Thyroid gland (tissue), 4 donors: ENCODE measurements around the gene TANGO2. TPM values are rescaled to one million over a fixed set of nuclear protein-coding genes. Genes with fewer than 3 reads are reported as not detected.

Experiments used
- DNase-seq, 2 donors: peaks; one replicate each; pipeline ENCODE4 v3.0.0-alpha.2; 2019
- H3K27ac ChIP-seq, 3 donors: fragments of 200-600 bp; sonication (generic); 1 replicate in 2 of 3; 2 replicates in 1 of 3; pipeline ENCODE4 v1.5.1; 2016 to 2019; ENCODE audit warnings: mild to moderate bottlenecking in 1 of 3, moderate library complexity in 1 of 3
- H3K27me3 ChIP-seq: fragments of 200-600 bp; sonication (generic); one replicate; pipeline ENCODE4 v1.5.1; 2019
- H3K36me3 ChIP-seq, 2 donors: fragments of 200-600 bp; sonication (generic); one replicate each; pipeline ENCODE4 v1.5.1; 2016 to 2019
- H3K4me1 ChIP-seq, 2 donors: fragments of 200-600 bp; sonication (generic); one replicate each; pipeline ENCODE4 v1.5.1; 2017 to 2019
- H3K4me3 ChIP-seq, 3 donors: fragments of 200-600 bp; sonication (generic); replicated peaks in 1 of 3; 1 replicate in 2 of 3; 2 replicates in 1 of 3; pipeline ENCODE4 v1.5.1; 2016; ENCODE audit warnings: mild to moderate bottlenecking in 1 of 3
- H3K9me3 ChIP-seq: fragments of 200-600 bp; sonication (generic); one replicate; pipeline ENCODE4 v1.5.1; 2017
- POLR2A ChIP-seq, 2 donors: fragments of 450-650 bp; IDR thresholded peaks; one replicate each; pipeline ENCODE4 v1.6.1; 2017; ENCODE audit warnings: antibody characterized with exemption in 2 of 2, mild to moderate bottlenecking in 2 of 2, moderate library complexity in 1 of 2
- WGBS, 2 donors: methylation state at CpG; one replicate each; pipeline ENCODE4 v1.1.5; 2017; 5-methylcytosine and 5-hydroxymethylcytosine counted together
- intact Hi-C: fragments of 100-400 bp; cut with DNase I; formaldehyde crosslinking; loops from one replicate; pipeline ENCODE4 v1.15.1; 2023
- total RNA-seq, 4 donors: library from RNA; depleted of rRNA; stranded (reverse); fragments of >200 nt; gene quantifications; one replicate each; pipeline ENCODE4 v1.2.3, GENCODE V29; 2016
- TF ChIP-seq, protein P1 (sequence below), 6 experiments: fragments of 200-600 bp in 3 of 6; fragments of 450-650 bp in 3 of 6; sonication (generic) in 3 of 6; IDR thresholded peaks; one replicate each; pipeline ENCODE4 v1.5.1; 2016 to 2019; ENCODE audit warnings: antibody characterized with exemption in 6 of 6, mild to moderate bottlenecking in 2 of 6, inconsistent platforms in 1 of 6, moderate library complexity in 1 of 6

Gene TANGO2
- total RNA-seq, 4 donors from 2014 or later = 50.3 to 82.7 (median 65.2) TPM

DNA sequence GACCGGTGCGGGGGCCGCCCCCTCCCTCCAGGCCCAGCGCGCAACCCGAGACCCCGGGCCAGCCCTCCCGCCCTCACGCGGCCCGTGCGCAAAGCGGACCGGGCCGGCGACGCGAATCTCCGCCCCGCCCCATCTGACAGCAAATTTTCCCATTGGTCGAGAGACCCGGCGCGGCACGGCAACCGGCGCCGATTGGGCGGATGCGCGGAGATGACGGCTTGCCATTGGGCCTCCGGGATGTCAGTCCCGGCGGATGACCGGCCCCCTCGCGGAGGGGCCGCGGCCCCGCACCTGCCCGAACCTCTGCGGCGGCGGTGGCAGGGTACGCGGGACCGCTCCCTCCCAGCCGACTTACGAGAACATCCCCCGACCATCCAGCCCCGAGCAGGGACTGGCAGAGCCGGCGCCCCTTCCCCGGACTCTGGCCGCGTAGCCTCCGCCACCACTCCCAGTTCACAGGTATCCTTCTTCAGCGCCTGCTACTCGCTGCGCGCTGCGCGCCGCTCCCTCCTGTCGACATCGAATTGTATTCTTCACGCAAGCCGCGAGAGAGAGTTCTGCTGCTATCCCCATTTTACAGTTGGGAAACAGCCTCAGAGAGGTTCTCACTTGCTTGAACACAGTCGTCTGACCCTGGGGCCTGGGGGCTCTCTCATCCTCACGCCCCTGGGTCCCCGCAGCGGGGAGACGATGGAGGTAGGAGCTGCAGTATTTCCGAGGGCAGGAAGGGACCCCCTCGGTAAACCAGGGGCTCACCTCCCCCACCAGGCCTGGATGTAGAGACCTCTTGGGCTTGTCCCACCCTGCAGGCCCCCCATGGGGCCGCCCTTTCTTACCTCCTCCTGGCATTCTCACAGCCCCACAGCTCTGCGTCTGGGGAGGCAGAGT, 3.9 kb upstream of the TANGO2 start, which contains the start of gene ARVCF:
Gene ARVCF (minus strand): TSS at position 90 of the 888 bp plus-strand sequence. CDS start 26,029 bp downstream, outside the sequence.
- Histone ChIP-seq H3K27ac (peak within 1 kb of the TSS in 2 of 3 donors; percentile 51 to 54), H3K27me3 (no peaks in the 10 kb centered on the region), H3K36me3 (no peaks in the 10 kb centered on the region), H3K4me1 (peaks cover 29 to 47% of the 10 kb centered on the region in 2 donors), H3K4me3 (peak within 1 kb of the TSS; percentile 49 to 89 (median 77)), H3K9me3 (no peaks in the 10 kb centered on the region)
- 4 to 6% methylated on average over 8 to 27 of the region's 79 CpGs for WGBS, 2 donors
- DNase-seq = peak; percentile 93 to 95
- intact Hi-C loops = no loop called here
- peak in 1 of 2 donors; percentile 61 for TF ChIP-seq POLR2A (IDR thresholded peaks at IDR 0.05)
- TF ChIP-seq, protein P1, sequence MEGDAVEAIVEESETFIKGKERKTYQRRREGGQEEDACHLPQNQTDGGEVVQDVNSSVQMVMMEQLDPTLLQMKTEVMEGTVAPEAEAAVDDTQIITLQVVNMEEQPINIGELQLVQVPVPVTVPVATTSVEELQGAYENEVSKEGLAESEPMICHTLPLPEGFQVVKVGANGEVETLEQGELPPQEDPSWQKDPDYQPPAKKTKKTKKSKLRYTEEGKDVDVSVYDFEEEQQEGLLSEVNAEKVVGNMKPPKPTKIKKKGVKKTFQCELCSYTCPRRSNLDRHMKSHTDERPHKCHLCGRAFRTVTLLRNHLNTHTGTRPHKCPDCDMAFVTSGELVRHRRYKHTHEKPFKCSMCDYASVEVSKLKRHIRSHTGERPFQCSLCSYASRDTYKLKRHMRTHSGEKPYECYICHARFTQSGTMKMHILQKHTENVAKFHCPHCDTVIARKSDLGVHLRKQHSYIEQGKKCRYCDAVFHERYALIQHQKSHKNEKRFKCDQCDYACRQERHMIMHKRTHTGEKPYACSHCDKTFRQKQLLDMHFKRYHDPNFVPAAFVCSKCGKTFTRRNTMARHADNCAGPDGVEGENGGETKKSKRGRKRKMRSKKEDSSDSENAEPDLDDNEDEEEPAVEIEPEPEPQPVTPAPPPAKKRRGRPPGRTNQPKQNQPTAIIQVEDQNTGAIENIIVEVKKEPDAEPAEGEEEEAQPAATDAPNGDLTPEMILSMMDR (IDR thresholded peaks at IDR 0.05) = peak in 4 of 6 experiments; percentile 4 to 44 (median 26)

DNA sequence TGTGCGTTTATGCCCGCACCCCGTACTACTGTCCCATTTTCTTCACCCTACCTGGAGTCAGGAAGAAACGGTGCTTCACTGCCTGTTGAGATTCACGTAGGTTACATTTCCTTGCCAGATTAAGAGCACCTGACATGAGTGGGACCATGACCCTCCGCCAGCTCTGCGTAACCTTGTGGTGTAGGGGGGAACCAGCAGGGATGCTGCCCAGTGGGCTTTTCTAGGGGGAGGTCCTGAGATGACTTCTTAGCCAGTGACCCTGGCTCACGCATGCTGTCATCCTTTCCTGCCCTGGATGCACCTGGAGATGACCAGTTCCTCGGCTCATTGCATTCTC, 3.3 kb upstream of the TANGO2 start:
- peaks cover 35 to 54% of the 10 kb centered on the region in 2 donors for H3K4me1 ChIP-seq
- H3K9me3 ChIP-seq = no peaks in the 10 kb centered on the region
- H3K27ac ChIP-seq = no peak overlapping the region
- DNase-seq = no peak
- no peaks in the 10 kb centered on the region for H3K36me3 ChIP-seq
- 60 to 63% methylated on average over 7 to 9 of the region's 9 CpGs for WGBS, 2 donors
- no peaks in the 10 kb centered on the region for H3K27me3 ChIP-seq
- no peak overlapping the region for H3K4me3 ChIP-seq
- intact Hi-C loops = no loop called here
- TF ChIP-seq, protein P1 (IDR thresholded peaks at IDR 0.05) = no peak
- no peak for TF ChIP-seq POLR2A (IDR thresholded peaks at IDR 0.05)

DNA sequence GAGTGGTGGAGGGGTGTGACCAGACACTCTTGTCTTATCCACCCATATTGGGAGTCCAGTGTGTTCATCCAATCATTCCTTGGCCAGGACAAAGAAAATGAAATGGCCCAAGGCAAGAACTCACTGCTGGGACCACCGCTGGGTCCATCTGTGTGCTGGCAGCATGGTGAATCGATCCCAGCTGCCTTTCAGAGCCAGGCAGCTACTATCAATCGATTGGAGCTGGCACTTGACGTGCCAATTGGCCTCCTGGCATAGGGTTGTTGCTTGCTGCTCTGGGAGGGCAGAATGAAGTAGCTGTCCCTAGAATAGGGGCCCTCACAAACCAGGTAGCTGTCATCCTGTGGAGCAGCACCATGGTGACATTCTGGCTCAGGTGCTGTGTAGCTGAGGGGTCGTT, 2.9 kb upstream of the TANGO2 start:
- Histone ChIP-seq H3K27ac (no peak overlapping the region), H3K27me3 (no peaks in the 10 kb centered on the region), H3K36me3 (no peaks in the 10 kb centered on the region), H3K9me3 (no peaks in the 10 kb centered on the region), H3K4me1 (peaks cover 35 to 56% of the 10 kb centered on the region in 2 donors), H3K4me3 (no peak overlapping the region)
- no peak for DNase-seq
- intact Hi-C loops = no loop called here
- 83 to 91% methylated on average over 2 to 4 of the region's 5 CpGs for WGBS, 2 donors
- TF ChIP-seq, protein P1 (IDR thresholded peaks at IDR 0.05) = no peak
- no peak for TF ChIP-seq POLR2A (IDR thresholded peaks at IDR 0.05)

DNA sequence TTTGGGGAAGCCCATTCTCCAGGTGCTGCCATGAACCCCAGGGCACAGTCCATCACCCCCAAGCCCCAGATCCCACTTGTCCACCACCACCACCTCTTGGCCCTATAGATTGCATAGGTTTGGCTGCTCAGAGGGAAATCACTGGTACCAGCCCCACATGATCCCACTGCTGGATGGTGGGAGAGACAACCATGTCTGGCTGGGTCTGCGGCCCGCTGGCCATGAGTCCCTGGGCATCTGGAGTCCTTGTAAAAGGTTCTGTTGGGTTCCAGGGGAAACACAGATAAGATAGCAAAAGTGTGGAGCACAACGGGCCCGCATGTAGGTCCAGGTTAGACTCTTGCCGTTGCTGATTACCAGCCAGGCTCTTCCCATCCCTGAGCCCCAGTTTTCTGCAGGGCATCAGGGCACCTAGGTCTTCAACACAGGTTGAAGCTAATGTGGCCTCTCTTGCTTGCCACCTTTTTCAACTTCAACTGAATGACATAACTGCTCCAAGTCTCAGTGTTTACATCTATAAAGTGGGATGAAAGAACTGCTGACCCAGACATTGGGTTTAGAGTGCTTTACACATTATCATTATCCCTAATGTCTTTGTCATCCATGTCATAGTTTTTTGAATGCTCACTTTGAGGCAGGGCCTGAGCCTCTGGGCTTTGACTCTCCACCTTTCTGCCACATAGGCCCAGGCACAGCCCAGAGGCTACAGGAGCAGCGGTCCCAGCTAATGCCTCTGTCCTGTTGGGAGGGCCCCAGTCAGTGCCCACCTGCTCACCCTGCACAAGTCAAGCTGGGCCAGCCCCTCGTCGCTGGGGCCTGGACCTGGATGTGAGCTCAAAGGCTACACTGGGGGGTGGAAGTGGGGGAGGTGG, 1.0 kb upstream of the TANGO2 start:
- Histone ChIP-seq H3K36me3 (no peaks in the 10 kb centered on the region), H3K9me3 (no peaks in the 10 kb centered on the region), H3K4me1 (peaks cover 25 to 42% of the 10 kb centered on the region in 2 donors), H3K27me3 (no peaks in the 10 kb centered on the region), H3K4me3 (peak overlapping the region in 1 of 3 donors; percentile 99), H3K27ac (peak overlapping the region; percentile 72 to 77 (median 73))
- intact Hi-C loops = loop anchor here (10.0 kb wide), 1 partner anchor 95 kb away; the partner anchor contains the start of genes RANBP1 and TRMT2A
- WGBS, 2 donors = 81 to 87% methylated on average over 8 of the region's 8 CpGs
- no peak for TF ChIP-seq POLR2A (IDR thresholded peaks at IDR 0.05)
- TF ChIP-seq, protein P1 (IDR thresholded peaks at IDR 0.05) = no peak
- no peak for DNase-seq
